ENCODE measurements around the gene ERV3-1. TPM values are rescaled to one million over a fixed set of nuclear protein-coding genes. Genes with fewer than 3 reads are reported as not detected.

The ERV3-1 gene
- total and polyA plus RNA-seq, 9 of the 15 experiments (the other 6 are each of a cell fraction or from before 2014, with no cell fraction given): 10.2 to 30.0 (median 22.0) TPM

GRCh38 chr7:64999165-65000004 is 7.1 kb downstream of the ERV3-1 start (continued):
- peak; percentile 100 for TF ChIP-seq SMARCC2 (IDR thresholded peaks at IDR 0.05; ENCODE audit: low read depth)
- peak; percentile 94; the same call in 1 of the 2 replicates for TF ChIP-seq ZEB2 (IDR thresholded peaks at IDR 0.05)
- no peak for TF ChIP-seq ETS2 (tag; IDR thresholded peaks at IDR 0.05; ENCODE audit: borderline replicate concordance, poor library complexity, severe bottlenecking)
- no peak for TF ChIP-seq IRF1 (CRISPR knock-in tag; IDR thresholded peaks at IDR 0.05; ENCODE audit: borderline replicate concordance)
- peak; percentile 56 to 75; a peak in 3 of 4 replicates for TF ChIP-seq MAZ (CRISPR knock-in tag; conservative IDR thresholded peaks at IDR 0.05 in 1 of 2, IDR thresholded peaks at IDR 0.05 in 1 of 2)
- peak; percentile 96 for TF ChIP-seq STAT5A (IDR thresholded peaks at IDR 0.05; ENCODE audit: borderline replicate concordance, low read length)
- TF ChIP-seq SIN3A (IDR thresholded peaks at IDR 0.05; ENCODE audit: borderline replicate concordance in 2 of 2, control insufficient read depth in 1 of 2, low read depth in 2 of 2, low read length in 2 of 2): no peak
- TF ChIP-seq MYC (IDR thresholded peaks at IDR 0.05; ENCODE audit: low read depth, low read length): peak; percentile 60; the same call in 1 of the 2 replicates
- TF ChIP-seq MYC (CRISPR knock-in tag; IDR thresholded peaks at IDR 0.05; ENCODE audit: borderline replicate concordance, low read depth): 0 out of 2 replicates have a peak, but pooled peaks have one; percentile 47
- no peak for TF ChIP-seq MXD1 (CRISPR knock-in tag; IDR thresholded peaks at IDR 0.05; ENCODE audit: borderline replicate concordance, poor library complexity, severe bottlenecking)
- no peak for TF ChIP-seq ZFP36 (IDR thresholded peaks at IDR 0.05; ENCODE audit: low read depth, low read length, partially characterized antibody)
- TF ChIP-seq RB1 (IDR thresholded peaks at IDR 0.05; ENCODE audit: low read depth): no peak
- peak; percentile 100 for TF ChIP-seq TRIM24 (IDR thresholded peaks at IDR 0.05)
- peak; percentile 94 for TF ChIP-seq LCOR (CRISPR knock-in tag; IDR thresholded peaks at IDR 0.05)
- no peak for TF ChIP-seq ZNF707 (CRISPR knock-in tag; conservative IDR thresholded peaks at IDR 0.05)
- TF ChIP-seq NFXL1 (CRISPR knock-in tag; IDR thresholded peaks at IDR 0.05): no peak; the same call in 1 of the 2 replicates
- TF ChIP-seq ZNF431 (CRISPR knock-in tag; IDR thresholded peaks at IDR 0.05): no peak
- no peak for TF ChIP-seq DNMT1 (IDR thresholded peaks at IDR 0.05)
- TF ChIP-seq RFX7 (CRISPR knock-in tag; IDR thresholded peaks at IDR 0.05): no peak
- no peak for TF ChIP-seq USF1 (CRISPR knock-in tag; IDR thresholded peaks at IDR 0.05)
- TF ChIP-seq ZNF311 (CRISPR knock-in tag; IDR thresholded peaks at IDR 0.05): peak; percentile 36; the same call in 1 of the 2 replicates
- TF ChIP-seq CEBPB (tag; IDR thresholded peaks at IDR 0.05): peak; percentile 99
- 0 out of 2 replicates have a peak, but pooled peaks have one; percentile 77 for TF ChIP-seq ZNF586 (CRISPR knock-in tag; conservative IDR thresholded peaks at IDR 0.05)
- peak; percentile 88 for TF ChIP-seq HES1 (IDR thresholded peaks at IDR 0.05; ENCODE audit: low read depth)
- TF ChIP-seq ESRRA (IDR thresholded peaks at IDR 0.05; ENCODE audit: borderline replicate concordance, low read depth): peak; percentile 98

All from K562 (cell line).